Astrocyte (in vitro differentiated cells and primary cell): Measurements from ENCODE around the gene LMF1.

Experiments
- EZH2 ChIP-seq: IDR thresholded peaks from 2 replicates; pipeline ENCODE4 v1.6.1; 2012; ENCODE audit warnings: mild to moderate bottlenecking, low read length, inconsistent platforms; ENCODE audit not compliant: insufficient read depth
- TF ChIP-seq, protein P1 (sequence below): IDR thresholded peaks from 2 replicates; pipeline ENCODE4 v1.5.1; 2011; ENCODE audit warnings: low read depth, mild to moderate bottlenecking, inconsistent platforms, low read length, moderate library complexity; ENCODE audit not compliant: insufficient read depth

DNA sequence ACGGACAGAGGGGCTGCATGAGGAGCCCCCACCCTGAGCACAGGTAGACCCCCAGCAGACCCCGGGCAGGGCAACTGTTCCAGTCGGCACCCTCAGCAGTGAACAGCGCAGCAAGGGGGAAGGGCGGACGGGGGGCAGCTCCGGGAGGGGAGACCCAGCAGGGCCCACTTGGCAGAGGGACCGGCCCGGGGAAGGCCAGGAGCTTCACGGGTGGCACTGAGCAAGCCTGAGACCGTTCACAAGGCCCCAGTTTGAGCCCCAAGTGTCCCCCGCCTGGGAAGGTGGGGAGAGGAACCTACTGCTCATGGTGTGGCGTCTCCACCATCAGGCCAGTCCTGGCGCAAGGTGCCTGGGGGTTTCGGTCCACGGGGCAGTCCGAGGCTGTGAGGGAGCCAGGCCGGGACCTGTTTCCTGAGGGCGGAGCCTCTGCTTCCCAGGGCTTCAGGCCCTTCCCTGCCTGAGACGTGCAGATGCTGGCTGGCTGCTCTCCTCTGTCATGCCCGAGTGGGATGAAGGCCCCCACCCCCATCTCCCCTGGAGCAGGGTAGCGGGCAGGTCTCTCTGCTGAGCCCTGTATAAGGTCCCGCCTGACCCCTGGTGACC is 115.9 kb downstream of the LMF1 start:
- TF ChIP-seq, protein P1, sequence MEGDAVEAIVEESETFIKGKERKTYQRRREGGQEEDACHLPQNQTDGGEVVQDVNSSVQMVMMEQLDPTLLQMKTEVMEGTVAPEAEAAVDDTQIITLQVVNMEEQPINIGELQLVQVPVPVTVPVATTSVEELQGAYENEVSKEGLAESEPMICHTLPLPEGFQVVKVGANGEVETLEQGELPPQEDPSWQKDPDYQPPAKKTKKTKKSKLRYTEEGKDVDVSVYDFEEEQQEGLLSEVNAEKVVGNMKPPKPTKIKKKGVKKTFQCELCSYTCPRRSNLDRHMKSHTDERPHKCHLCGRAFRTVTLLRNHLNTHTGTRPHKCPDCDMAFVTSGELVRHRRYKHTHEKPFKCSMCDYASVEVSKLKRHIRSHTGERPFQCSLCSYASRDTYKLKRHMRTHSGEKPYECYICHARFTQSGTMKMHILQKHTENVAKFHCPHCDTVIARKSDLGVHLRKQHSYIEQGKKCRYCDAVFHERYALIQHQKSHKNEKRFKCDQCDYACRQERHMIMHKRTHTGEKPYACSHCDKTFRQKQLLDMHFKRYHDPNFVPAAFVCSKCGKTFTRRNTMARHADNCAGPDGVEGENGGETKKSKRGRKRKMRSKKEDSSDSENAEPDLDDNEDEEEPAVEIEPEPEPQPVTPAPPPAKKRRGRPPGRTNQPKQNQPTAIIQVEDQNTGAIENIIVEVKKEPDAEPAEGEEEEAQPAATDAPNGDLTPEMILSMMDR, result no peak
- no peak for TF ChIP-seq EZH2
